Upper lobe of right lung (tissue), 1 donor: ENCODE measurements around the gene HLF. TPM values are rescaled to one million over a fixed set of nuclear protein-coding genes. Genes with fewer than 3 reads are reported as not detected.
A peak's percentile ranks its signal among the peaks of the same experiment; 100 is the strongest.

Source experiments
- ATAC-seq: fragments of 200-7000 bp; cut with Tn5 transposase; one replicate; pipeline ENCODE4 v1.9.1; 2020; ENCODE audit warnings: mild to moderate bottlenecking, moderate library complexity
- DNase-seq: peaks from one replicate; pipeline ENCODE4 v3.0.0-alpha.2; 2020
- H3K27ac ChIP-seq: fragments of 200-600 bp; one replicate; pipeline ENCODE4 v1.8.0; 2022
- H3K27me3 ChIP-seq: fragments of 200-600 bp; one replicate; pipeline ENCODE4 v1.8.0; 2022; ENCODE audit warnings: mild to moderate bottlenecking
- H3K36me3 ChIP-seq: fragments of 200-600 bp; one replicate; pipeline ENCODE4 v1.8.0; 2022
- H3K4me1 ChIP-seq: fragments of 200-600 bp; one replicate; pipeline ENCODE4 v1.8.0; 2022
- H3K4me3 ChIP-seq: fragments of 200-600 bp; one replicate; pipeline ENCODE4 v1.8.0; 2022; ENCODE audit warnings: mild to moderate bottlenecking
- H3K9me3 ChIP-seq: fragments of 200-600 bp; one replicate; pipeline ENCODE4 v1.8.0; 2022
- intact Hi-C: fragments of 100-400 bp; cut with DNase I; formaldehyde crosslinking; loops from one replicate; pipeline ENCODE4 v1.11.0; 2022
- total RNA-seq: library from RNA; stranded (reverse); fragmentation: NEBNext Ultra II Directional; extraction: Animal tissue kit (Norgen Biotek cat#: 25700); gene quantifications from one replicate; pipeline ENCODE4 v1.2.1, GENCODE V29; 2021
- TF ChIP-seq, protein P1 (sequence below): fragments of 200-600 bp; IDR thresholded peaks from one replicate; pipeline ENCODE4 v1.8.0; 2022; ENCODE audit warnings: antibody characterized with exemption
- donor health status: DM: no; HTN: yes; CAD: no; lungs with severe emphysema.

HLF gene
- total RNA-seq, 1 donor from 2014 or later = 31.8 TPM

DNA sequence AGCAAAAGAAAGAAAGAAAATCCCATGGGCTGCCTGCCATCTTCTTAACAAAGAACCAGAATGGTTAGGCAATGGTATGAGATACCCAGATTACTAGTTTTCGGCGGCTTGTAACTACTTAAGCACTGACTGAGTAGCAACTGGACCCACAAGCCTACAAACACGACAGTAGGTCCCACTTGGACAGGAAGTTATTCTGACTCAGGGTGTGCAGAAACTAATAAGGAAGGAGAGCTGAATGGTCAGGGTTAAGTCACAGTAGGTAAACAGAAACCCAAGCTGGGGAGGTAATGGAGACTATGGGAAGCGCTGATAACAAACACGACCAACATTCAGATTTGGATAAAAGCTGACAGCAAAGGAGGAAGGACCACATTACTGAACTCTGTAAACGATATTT is 10.4 kb upstream of the HLF start:
- no peak for ATAC-seq
- no peak overlapping the region for H3K27ac ChIP-seq
- no peaks in the 10 kb centered on the region for H3K4me1 ChIP-seq
- intact Hi-C loops = no loop called here
- H3K27me3 ChIP-seq = no peaks in the 10 kb centered on the region
- H3K36me3 ChIP-seq = no peaks in the 10 kb centered on the region
- H3K4me3 ChIP-seq = no peak overlapping the region
- no peak for DNase-seq
- no peaks in the 10 kb centered on the region for H3K9me3 ChIP-seq
- TF ChIP-seq, protein P1, sequence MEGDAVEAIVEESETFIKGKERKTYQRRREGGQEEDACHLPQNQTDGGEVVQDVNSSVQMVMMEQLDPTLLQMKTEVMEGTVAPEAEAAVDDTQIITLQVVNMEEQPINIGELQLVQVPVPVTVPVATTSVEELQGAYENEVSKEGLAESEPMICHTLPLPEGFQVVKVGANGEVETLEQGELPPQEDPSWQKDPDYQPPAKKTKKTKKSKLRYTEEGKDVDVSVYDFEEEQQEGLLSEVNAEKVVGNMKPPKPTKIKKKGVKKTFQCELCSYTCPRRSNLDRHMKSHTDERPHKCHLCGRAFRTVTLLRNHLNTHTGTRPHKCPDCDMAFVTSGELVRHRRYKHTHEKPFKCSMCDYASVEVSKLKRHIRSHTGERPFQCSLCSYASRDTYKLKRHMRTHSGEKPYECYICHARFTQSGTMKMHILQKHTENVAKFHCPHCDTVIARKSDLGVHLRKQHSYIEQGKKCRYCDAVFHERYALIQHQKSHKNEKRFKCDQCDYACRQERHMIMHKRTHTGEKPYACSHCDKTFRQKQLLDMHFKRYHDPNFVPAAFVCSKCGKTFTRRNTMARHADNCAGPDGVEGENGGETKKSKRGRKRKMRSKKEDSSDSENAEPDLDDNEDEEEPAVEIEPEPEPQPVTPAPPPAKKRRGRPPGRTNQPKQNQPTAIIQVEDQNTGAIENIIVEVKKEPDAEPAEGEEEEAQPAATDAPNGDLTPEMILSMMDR = no peak

DNA sequence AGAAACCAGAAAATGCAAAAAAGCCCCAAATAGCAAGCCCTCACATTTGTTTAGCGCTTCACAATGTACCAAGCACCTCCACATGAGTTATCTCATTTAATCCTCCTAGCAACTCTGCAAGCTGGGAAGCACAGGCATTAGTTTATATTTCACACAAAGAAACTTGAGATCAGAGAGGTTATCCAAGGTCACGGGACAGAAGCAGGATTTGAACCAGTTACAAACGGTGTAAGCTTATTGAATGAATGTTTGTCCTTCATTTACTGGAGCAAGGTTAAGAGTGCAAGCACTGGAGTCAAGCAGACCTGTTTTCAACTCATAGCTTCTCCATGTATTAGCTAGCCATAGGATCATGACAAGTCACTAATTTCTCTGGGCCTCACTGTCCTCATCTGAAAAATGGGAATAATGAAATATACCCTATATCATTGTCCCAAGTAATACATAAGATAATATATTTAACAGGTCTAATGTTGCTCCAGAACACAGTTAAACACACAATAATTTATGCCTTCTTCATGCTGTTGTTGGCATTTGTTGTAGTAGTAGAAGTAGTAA is 6.1 kb upstream of the HLF start:
- H3K9me3 ChIP-seq = no peaks in the 10 kb centered on the region
- DNase-seq (no peak), ATAC-seq (no peak)
- no peak overlapping the region for H3K4me3 ChIP-seq
- H3K27me3 ChIP-seq = peaks cover 13% of the 10 kb centered on the region
- intact Hi-C loops = no loop called here
- TF ChIP-seq, protein P1 = no peak
- H3K36me3 ChIP-seq = no peaks in the 10 kb centered on the region
- no peak overlapping the region for H3K27ac ChIP-seq
- peaks cover 1% of the 10 kb centered on the region for H3K4me1 ChIP-seq

DNA sequence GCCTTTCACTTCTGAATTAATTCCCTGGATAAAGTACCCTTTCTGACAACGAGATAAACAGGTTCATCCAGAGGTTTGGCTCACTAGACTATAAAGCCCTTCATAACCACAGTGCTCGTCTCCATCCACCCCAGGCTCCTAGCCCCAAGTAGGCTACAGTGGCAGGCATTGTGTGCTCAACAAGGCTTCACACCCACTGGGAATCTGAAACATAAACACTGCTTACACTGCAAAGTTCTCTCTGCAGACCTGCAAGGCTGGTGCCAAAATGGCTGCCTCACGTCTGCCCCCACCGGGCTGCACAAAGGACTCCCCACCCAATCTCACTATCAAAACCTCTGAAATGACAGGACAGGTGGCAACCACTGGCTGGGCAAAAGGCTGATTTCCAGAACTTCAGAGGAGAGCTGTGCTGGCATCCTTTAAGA is 5.1 kb upstream of the HLF start:
- TF ChIP-seq, protein P1 = no peak
- intact Hi-C loops = no loop called here
- no peaks in the 10 kb centered on the region for H3K9me3 ChIP-seq
- peaks cover 6% of the 10 kb centered on the region for H3K4me1 ChIP-seq
- H3K4me3 ChIP-seq = no peak overlapping the region
- no peak for ATAC-seq
- no peaks in the 10 kb centered on the region for H3K36me3 ChIP-seq
- no peak for DNase-seq
- peaks cover 23% of the 10 kb centered on the region for H3K27me3 ChIP-seq
- H3K27ac ChIP-seq = no peak overlapping the region

DNA sequence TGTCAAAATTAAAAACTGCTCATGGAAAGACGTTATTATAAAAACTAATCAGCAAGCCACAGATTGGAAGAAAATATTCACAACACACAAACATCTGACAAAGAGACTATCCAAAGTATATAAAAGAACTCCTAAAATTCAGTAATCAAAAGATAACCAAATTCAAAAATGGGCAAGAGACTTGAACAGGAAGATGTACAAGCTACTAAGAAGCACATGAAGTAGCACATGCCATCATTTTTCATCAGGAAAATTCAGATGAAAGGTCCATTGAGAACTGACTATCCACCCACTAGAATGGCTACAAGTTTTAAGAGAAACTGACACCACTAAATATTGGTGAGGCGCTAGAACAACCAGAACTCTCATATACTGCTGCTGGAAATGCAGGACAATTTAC is 3.4 kb upstream of the HLF start:
- ATAC-seq = no peak
- Histone ChIP-seq H3K27ac (no peak overlapping the region), H3K27me3 (peaks cover 30% of the 10 kb centered on the region), H3K4me1 (peaks cover 9% of the 10 kb centered on the region), H3K4me3 (no peak overlapping the region), H3K36me3 (no peaks in the 10 kb centered on the region), H3K9me3 (no peaks in the 10 kb centered on the region)
- TF ChIP-seq, protein P1 = no peak
- intact Hi-C loops = no loop called here
- DNase-seq = no peak

DNA sequence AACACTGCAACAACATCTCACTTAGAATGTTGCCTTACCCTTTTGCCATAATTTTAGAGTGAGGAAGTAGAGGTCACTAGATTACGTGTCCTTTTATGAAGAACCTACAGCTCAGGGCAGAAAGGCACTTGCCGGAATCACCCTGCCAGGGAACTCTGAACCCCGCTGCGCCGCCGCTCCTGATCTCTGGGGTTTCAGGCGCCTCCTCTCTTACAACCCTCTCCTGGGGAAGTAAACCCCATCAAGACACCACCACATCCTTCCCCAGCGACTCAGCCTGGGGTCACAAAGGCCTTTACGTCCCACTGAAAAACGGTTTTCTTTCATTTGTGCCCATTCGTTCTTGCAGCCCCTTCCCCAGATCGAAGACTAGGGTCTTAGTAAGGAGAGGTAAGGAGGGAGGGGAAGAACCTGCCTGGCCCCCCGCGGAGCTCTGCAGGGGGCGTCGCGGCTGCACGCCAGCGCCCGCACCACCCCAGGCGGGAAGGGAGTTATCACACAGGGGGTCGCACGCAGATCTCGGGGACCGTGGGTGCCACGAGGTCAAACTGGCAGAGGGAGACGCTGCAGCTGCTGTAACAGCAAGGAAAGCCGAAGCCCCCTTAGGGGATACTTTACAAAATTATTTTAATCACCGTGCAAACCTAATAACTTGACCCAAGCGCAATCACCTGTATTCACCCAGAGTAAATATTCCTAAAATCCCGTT is 1.0 kb upstream of the HLF start:
- peak overlapping the region; percentile 64 for H3K4me3 ChIP-seq
- ATAC-seq (no peak), DNase-seq (no peak)
- no peaks in the 10 kb centered on the region for H3K36me3 ChIP-seq
- H3K27ac ChIP-seq = no peak overlapping the region
- H3K27me3 ChIP-seq = peaks cover 30% of the 10 kb centered on the region
- peaks cover 14% of the 10 kb centered on the region for H3K4me1 ChIP-seq
- intact Hi-C loops = no loop called here
- H3K9me3 ChIP-seq = no peaks in the 10 kb centered on the region
- TF ChIP-seq, protein P1 = no peak
